SK-N-MC (cell line): ENCODE data around the gene C10orf67.

ENCODE experiments used
- EZH2 ChIP-seq: fragments of 200-600 bp; sonication (generic); IDR thresholded peaks from one replicate; pipeline ENCODE4 v1.6.1; 2017; ENCODE audit warnings: antibody characterized with exemption
- FOXP2 ChIP-seq: optimal IDR thresholded peaks from 2 replicates; pipeline ENCODE3; 2011; ENCODE audit warnings: mild to moderate bottlenecking, moderate library complexity; ENCODE audit not compliant: insufficient read depth; ENCODE audit errors: extremely low read length, control extremely low read depth
- POLR2AphosphoS5 ChIP-seq: IDR thresholded peaks from 2 replicates; pipeline ENCODE4 v1.6.1; 2012; ENCODE audit warnings: mild to moderate bottlenecking, low read depth, low read length, borderline replicate concordance

GRCh38 chr10:23157691-23158369 lies 186.8 kb downstream of the C10orf67 start:
- TF ChIP-seq EZH2 (no peak), POLR2AphosphoS5 (no peak), FOXP2 (no peak)
